Measurements from ENCODE around the gene NMNAT2.

DNA sequence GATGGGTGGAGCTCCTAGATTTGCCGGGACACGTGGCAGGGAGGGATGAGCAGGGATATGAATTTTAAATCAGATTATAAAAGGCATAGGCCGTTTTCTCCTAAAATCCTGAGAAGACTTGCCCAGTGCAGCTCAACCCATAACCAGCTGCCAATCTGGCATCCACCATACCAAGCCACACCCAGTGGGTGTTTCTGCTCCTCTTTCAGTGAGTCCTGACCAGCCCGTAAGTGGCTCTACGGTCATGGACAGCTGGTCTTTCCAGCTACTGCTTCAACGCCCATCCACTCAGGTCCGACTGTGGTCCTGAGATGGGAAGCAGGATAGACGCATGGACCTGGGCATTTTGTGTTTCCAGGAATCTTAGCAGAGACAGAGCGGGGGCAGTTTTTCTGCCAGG lies 124.9 kb downstream of the NMNAT2 start:
- TF ChIP-seq EP300 (IDR thresholded peaks at IDR 0.05) (no peak), POLR2AphosphoS5 (IDR thresholded peaks at IDR 0.05) (no peak), POLR2A (IDR thresholded peaks at IDR 0.05) (no peak)
- TF ChIP-seq, protein P1, sequence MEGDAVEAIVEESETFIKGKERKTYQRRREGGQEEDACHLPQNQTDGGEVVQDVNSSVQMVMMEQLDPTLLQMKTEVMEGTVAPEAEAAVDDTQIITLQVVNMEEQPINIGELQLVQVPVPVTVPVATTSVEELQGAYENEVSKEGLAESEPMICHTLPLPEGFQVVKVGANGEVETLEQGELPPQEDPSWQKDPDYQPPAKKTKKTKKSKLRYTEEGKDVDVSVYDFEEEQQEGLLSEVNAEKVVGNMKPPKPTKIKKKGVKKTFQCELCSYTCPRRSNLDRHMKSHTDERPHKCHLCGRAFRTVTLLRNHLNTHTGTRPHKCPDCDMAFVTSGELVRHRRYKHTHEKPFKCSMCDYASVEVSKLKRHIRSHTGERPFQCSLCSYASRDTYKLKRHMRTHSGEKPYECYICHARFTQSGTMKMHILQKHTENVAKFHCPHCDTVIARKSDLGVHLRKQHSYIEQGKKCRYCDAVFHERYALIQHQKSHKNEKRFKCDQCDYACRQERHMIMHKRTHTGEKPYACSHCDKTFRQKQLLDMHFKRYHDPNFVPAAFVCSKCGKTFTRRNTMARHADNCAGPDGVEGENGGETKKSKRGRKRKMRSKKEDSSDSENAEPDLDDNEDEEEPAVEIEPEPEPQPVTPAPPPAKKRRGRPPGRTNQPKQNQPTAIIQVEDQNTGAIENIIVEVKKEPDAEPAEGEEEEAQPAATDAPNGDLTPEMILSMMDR (IDR thresholded peaks at IDR 0.05) = no peak
